ENCODE results near the gene GRIN1. TPM values are rescaled to one million over a fixed set of nuclear protein-coding genes. Genes with fewer than 3 reads are reported as not detected.

Gene GRIN1
- polyA plus RNA-seq, 1 donor, result not detected

- DNase-seq, result no peak
These were observed 39.4 kb downstream of the GRIN1 start for GRCh38 chr9:137178201-137178938.

GRCh38 chr9:137178939-137179630, 40.1 kb downstream of the GRIN1 start:
- DNase-seq, result no peak

DNA sequence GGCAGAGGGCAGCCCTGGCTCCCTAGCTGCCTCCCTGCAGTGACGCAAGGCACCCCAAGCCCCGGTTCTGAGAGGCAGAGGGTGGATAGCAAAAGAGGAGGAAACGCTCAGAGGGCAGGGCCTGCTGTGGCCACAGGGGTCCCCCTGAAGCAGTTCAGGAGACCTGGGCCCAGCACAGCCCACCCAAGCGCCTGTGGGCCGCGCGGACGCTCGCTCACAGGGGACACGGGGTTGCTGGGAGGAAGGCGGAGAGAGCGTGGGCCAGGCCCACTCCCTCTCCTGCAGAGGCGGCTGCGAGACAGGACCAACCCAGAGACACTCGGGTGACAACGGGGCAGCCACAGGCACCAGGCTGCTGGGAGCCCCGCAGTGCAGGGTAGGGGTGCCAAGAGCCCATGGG, 40.8 kb downstream of the GRIN1 start:
- DNase-seq, result no peak

GRCh38 chr9:137180491-137180890, 41.5 kb downstream of the GRIN1 start:
- no peak for DNase-seq

- DNase-seq, result no peak
These were observed 42.7 kb downstream of the GRIN1 start for GRCh38 chr9:137181680-137182079.

- no peak for DNase-seq
These were observed 43.9 kb downstream of the GRIN1 start for GRCh38 chr9:137182836-137183235.

- no peak for DNase-seq
These were observed 45.1 kb downstream of the GRIN1 start for GRCh38 chr9:137183980-137184595.

- DNase-seq, result no peak
These were observed 46.1 kb downstream of the GRIN1 start for GRCh38 chr9:137184881-137185660.

GRCh38 chr9:137185921-137186320, 47.0 kb downstream of the GRIN1 start:
- no peak for DNase-seq

DNA sequence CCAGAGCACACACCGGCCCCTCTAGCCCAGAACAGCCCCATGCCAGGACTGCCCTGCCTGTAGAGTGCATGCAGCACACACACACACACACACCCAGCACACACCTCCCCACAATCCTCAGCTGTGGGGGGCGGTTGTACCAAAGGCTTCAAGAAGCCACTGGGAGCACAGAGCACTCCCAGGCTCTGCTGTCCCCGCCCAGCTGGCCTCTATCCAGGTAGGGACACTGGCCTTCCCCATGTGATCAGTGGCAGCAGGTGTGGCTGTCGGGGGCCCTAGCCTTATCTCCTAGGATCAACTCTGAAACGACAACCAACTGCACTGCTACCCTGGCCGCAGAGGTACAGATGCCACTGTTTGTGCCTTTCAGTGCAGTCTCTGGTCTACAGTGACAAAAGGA, 47.4 kb downstream of the GRIN1 start:
- no peak for DNase-seq

DNA sequence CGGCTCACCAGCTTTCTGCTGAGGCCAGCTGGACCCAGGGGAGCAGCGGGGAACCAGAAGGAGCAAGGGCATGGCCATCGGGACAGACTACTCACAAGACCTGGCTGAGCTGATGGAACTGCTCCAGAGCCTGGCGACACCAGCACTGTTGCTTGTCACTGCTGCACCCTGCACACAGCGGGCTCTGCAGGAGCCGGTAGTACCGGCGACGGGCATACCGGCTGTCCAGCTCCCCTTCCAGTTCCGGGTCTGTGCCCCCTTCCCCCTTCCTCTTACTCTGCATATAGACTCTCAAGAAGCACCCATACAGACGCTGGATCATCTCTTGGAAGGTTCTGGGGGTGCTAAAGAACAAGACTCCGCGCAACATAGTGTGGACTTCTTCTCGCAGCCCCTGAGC, 48.4 kb downstream of the GRIN1 start:
- no peak for DNase-seq

GRCh38 chr9:137188086-137188489, 49.1 kb downstream of the GRIN1 start:
- DNase-seq, result no peak

DNA sequence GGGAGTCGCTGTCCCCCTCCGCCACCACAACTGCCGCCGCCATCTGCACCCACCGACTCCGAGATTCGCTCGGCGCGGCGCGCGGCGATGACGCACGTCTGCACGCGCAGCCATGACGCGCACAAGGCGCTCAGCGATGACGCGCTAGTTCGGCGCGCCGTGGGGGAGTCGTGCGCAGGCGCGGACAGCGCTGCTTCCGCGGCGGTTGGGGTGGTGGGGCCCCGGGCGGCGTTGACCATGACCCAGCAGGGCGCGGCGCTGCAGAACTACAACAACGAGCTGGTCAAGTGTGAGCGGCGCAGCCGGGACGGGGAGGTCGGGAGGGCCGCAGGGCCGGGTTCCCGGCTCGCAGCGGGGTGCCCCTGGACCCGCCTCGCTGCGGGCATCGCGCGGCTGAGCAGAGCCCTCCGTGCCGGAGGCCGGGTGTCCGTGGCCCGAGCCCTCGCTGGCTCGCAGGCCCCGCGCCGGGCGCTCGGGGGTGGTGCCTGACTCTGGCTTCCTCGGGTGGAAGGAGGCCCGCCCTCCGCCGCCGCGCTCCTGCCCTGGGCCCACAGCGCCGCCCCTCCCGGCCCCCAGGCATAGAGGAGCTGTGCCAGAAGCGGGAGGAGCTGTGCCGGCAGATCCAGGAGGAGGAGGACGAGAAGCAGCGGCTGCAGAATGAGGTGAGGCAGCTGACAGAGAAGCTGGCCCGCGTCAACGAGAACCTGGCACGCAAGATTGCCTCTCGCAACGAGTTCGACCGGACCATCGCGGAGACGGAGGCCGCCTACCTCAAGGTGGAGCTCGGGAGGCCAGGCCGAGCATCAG, 49.7 kb downstream of the GRIN1 start, which contains the start of the genes ANAPC2 and SSNA1:
ANAPC2 (minus strand) TSS at position 71 of the 807 bp plus-strand sequence; CDS start at position 43, 28 bp downstream.
SSNA1 (plus strand) TSS at position 187 of the 807 bp plus-strand sequence; CDS start at position 238, 51 bp downstream.
- DNase-seq, result peak; percentile 93

DNA sequence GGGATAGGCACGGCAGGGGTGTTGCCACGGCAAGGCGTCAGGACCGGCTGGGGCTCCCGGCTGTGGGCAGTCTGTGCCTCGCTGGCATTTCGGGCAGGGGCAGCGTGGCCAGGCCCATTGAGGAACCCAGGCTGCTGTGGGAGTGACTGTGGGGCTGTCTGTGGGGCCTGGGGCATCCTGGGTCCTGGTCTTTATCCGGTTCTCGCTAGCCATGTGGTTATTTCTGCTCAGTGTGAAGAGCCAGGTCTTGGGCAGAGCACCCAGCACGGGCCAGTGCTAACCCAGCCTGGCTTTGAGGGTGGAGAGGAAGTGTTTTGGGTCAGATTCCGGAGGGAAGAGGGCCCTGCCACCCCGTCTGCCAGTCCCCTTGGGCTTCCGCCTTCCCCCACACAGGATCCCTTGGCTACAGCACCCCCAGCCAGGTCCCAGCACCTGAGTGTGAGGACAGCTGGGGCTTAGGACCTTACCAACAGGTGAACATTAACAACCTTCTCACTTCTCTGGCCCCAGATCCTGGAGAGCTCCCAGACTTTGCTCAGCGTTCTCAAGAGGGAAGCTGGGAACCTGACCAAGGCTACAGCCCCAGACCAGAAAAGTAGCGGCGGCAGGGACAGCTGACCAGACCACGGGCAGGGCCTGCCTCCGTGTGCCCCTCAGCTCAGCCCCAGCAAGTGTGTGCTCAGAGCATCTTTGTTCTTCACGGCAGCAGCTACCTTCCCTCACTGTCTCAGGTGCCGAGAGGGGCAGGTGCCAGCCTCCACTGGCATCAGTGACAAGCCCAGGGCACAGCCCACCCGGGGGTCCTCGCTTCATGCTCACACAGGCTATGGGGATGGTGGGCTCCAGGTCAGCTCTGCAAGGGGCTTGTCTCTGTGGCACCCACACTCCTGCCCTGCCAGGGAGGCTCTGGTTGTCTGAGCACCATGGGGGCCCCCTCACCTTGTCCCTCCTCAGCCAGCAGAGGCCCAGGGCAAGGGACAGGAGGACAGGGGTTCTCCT, 50.6 kb downstream of the GRIN1 start:
- no peak for DNase-seq

DNA sequence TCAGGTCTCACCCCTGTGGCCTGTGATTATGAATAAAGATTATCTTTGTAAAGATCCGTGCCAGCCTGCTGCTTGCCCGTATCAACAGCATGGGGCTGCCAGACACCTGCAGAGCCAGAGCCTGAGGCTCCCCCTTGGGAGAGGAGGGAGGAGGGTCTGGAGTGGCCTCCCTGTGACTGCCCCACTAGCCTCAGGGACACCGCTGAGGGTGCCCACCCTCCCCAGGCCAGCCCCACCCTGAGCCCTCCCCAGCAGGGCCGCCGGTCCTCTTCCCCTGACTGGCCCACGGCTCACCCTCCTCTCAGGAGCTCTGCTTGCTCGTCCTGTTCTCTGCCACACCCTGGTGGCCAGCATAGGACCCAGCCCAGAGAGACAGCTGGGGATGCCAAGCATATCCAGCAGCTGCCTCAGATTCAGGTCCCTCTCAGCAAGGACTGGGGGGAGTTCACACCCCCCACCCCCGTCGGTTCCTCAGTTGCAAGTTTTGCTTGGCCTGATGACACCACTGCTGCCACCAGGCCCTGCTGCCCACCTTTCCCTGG, 51.4 kb downstream of the GRIN1 start:
- DNase-seq, result no peak

DNA sequence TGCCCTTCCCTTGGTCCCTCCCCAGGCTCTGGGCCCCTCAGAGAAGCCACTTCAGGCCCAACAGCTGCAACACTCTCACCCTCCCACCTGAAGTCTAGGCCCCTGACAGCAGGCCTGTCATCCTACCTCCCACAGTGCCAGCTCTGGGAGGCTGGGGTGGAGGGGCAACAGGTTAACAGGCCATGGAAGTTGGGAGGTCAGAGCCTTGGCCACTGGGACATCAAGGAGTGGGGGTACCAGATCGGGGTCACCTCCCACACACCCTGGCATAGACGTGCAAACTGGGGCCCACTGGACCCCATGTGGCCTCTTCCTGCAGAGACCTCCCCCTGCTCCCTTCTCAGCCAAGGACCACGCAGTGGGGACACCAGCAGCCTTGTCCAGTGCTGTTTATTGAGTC, 52.3 kb downstream of the GRIN1 start:
- no peak for DNase-seq

GRCh38 chr9:137191691-137192447, 52.9 kb downstream of the GRIN1 start:
- DNase-seq, result no peak

DNA sequence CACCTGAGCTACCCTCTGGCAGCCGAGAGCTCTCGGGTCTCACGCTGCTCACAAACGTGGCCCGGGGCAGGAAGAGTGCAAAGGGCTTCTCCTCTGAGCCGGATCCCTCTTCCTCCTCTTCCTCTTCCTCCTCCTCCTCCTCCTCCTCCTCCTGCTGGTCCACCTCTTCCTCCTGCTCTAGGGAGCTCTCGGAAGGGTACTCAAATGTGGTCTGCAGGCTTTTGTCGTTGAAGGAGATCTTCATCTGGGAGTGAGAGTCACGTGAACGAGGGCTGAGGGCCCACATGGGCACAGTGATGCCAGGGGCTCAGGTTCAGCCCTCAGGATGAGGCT, 53.5 kb downstream of the GRIN1 start:
- no peak for DNase-seq

DNA sequence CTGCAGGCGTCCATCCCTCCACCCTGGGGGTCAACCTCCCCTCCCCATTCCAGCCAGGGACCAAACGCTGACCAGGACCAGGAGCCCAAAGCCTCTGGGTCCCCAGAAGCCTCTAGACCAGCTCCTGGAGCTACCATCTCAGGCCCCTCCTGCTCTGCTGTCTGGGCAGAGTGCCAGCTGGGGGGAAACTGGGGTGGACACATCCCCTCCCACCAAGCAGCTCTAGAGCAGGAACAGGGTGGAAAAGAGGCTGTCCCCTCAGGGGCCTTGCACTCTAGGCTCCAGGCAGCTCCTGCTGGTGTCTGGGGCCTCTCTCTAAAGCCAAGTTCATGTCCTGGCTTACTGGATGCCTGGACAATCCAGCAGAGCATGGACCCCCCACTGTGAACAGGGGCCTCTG, 53.9 kb downstream of the GRIN1 start:
- no peak for DNase-seq
